Glutamatergic neuron (in vitro differentiated cells): Measurements from ENCODE around the gene DNASE2. TPM values are rescaled to one million over a fixed set of nuclear protein-coding genes. Genes with fewer than 3 reads are reported as not detected.
"Not testable (repeated sequence)": the region's sequence is repeated elsewhere in the genome, so short reads cannot be mapped to it uniquely, and the experiment has no call there.

Experiments used
- DNase-seq: peaks from one replicate; pipeline ENCODE4 v3.0.0; 2022
- H3K27ac Mint-ChIP-seq: one replicate; pipeline ENCODE4 v1.8.0; 2020; ENCODE audit warnings: mild to moderate bottlenecking, mixed read lengths, inconsistent platforms; ENCODE audit not compliant: unreplicated experiment
- H3K27me3 Mint-ChIP-seq: one replicate; pipeline ENCODE4 v1.8.0; 2020; ENCODE audit warnings: mild to moderate bottlenecking, moderate library complexity, mixed read lengths, inconsistent platforms; ENCODE audit not compliant: unreplicated experiment
- H3K36me3 Mint-ChIP-seq: one replicate; pipeline ENCODE4 v1.8.0; 2020; ENCODE audit warnings: mild to moderate bottlenecking, mixed read lengths, inconsistent platforms; ENCODE audit not compliant: unreplicated experiment
- H3K4me1 Mint-ChIP-seq: one replicate; pipeline ENCODE4 v1.8.0; 2020; ENCODE audit warnings: mild to moderate bottlenecking, low read depth, mixed read lengths, inconsistent platforms; ENCODE audit not compliant: unreplicated experiment
- H3K4me3 Mint-ChIP-seq: one replicate; pipeline ENCODE4 v1.8.0; 2020; ENCODE audit warnings: mild to moderate bottlenecking, mixed read lengths, inconsistent platforms; ENCODE audit not compliant: unreplicated experiment
- H3K9me3 Mint-ChIP-seq: one replicate; pipeline ENCODE4 v1.8.0; 2020; ENCODE audit warnings: mild to moderate bottlenecking, moderate library complexity, mixed read lengths, inconsistent platforms; ENCODE audit not compliant: unreplicated experiment
- total RNA-seq: library from RNA; stranded (reverse); fragmentation: NEBNext Ultra II Directional; extraction: Animal tissue kit (Norgen Biotek cat#: 25700); gene quantifications from one replicate; pipeline ENCODE4 v1.2.1, GENCODE V29; 2021; ENCODE audit not compliant: unreplicated experiment
- TF ChIP-seq, protein P1 (sequence below): fragments of 200-600 bp; sonication (generic); IDR thresholded peaks from one replicate; pipeline ENCODE4 v1.5.0; 2021; ENCODE audit not compliant: partially characterized antibody, unreplicated experiment

DNASE2 gene
- total RNA-seq, 1 donor from 2014 or later: 7.9 TPM

DNA sequence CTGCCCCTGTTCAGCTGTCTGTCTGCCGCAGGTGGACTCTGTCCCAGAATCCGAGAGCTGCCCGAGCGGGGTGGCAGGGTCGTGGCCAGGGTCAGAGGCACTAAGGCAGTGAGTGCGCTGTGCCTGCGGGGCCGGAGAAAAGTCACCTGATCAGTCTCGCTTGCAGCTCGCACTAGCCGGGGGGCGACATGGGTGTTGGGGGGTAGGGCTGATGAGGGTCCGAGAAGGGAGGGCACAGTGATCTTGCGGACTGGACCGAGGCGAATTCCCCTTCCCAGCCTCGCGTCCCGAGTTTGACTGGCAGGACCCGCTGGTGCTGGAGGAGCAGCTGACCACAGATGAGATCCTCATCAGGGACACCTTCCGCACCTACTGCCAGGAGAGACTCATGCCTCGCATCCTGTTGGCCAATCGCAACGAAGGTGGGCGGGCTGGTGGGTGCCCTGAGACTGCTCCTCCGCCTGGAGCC lies 10.3 kb upstream of the DNASE2 start:
- TF ChIP-seq, protein P1, sequence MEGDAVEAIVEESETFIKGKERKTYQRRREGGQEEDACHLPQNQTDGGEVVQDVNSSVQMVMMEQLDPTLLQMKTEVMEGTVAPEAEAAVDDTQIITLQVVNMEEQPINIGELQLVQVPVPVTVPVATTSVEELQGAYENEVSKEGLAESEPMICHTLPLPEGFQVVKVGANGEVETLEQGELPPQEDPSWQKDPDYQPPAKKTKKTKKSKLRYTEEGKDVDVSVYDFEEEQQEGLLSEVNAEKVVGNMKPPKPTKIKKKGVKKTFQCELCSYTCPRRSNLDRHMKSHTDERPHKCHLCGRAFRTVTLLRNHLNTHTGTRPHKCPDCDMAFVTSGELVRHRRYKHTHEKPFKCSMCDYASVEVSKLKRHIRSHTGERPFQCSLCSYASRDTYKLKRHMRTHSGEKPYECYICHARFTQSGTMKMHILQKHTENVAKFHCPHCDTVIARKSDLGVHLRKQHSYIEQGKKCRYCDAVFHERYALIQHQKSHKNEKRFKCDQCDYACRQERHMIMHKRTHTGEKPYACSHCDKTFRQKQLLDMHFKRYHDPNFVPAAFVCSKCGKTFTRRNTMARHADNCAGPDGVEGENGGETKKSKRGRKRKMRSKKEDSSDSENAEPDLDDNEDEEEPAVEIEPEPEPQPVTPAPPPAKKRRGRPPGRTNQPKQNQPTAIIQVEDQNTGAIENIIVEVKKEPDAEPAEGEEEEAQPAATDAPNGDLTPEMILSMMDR: no peak
- Mint-ChIP-seq H3K4me1 (peaks cover 2% of the 10 kb centered on the region), H3K36me3 (no peaks in the 10 kb centered on the region), H3K27me3 (peaks cover 16% of the 10 kb centered on the region), H3K9me3 (peaks cover 2% of the 10 kb centered on the region), H3K4me3 (peak overlapping the region; percentile 93), H3K27ac (peak overlapping the region; percentile 97)
- DNase-seq: no peak

DNA sequence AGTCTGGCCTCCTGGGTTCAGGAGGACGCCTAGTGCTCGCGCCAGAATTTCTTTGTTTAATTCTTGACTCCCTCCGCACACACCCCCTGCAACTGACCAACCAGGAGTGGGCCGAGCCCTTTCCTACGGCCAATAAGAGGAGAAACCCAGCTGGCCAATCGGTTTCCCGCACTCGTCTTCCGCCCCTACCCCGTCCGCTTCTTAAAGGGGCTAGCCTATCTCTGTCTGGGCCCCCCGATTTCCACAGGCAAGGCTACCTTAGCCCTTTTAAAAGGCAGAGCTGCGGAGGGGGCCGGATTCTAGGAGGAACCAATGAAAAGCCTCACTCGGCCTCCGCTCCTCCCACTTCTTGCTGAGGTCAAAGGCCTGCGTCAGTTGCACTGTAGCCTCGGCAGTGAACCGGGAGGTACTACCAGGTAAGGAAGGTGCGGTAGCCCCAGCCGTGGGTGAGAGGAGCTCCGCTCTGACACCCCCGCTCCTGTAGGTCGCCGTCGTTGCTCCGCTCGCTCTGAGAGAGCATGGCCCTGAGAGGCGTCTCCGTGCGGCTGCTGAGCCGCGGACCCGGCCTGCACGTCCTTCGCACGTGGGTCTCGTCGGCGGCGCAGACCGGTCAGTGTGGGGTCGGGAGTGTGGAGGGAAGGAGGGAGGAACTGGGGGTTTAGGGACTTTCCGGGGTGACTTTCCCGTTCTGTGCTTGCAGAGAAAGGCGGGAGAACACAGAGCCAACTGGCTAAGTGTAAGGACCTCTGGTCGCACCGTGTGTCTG lies 9.7 kb upstream of the DNASE2 start, which contains the start of gene GCDH:
TSS of gene GCDH (plus strand) at position 374 of the 766 bp plus-strand sequence. CDS start at position 519, 145 bp downstream.
- peaks cover 2% of the 10 kb centered on the region for H3K4me1 Mint-ChIP-seq
- no peaks in the 10 kb centered on the region for H3K36me3 Mint-ChIP-seq
- peak within 1 kb of the TSS; percentile 97 for H3K27ac Mint-ChIP-seq
- TF ChIP-seq, protein P1: no peak
- H3K4me3 Mint-ChIP-seq: peak within 1 kb of the TSS; percentile 93
- H3K27me3 Mint-ChIP-seq: peaks cover 19% of the 10 kb centered on the region
- peaks cover 5% of the 10 kb centered on the region for H3K9me3 Mint-ChIP-seq
- peak; percentile 94 for DNase-seq

DNA sequence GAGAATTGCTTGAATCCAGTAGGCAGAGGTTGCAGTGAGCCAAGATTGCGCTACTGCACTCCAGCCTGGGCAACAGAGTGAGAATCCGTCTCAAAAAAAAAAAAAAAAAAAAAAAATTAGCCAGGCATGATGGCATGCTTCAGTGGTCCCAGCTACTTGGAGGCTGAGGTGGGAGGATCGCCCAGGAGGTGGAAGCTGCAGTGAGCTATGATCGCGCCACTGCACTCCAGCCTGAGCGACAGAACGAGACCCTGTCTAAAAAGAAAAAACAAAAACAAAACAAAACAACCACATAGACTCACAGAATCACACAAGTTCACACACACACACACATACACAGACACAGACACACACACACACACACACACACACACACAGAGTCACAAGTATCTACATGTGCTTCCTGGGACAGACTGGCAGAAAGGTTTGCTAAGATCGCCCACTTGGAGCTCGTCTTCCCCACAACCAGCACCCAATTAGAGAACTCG lies 9.1 kb upstream of the DNASE2 start:
- H3K4me1 Mint-ChIP-seq, H3K9me3 Mint-ChIP-seq, H3K36me3 Mint-ChIP-seq, DNase-seq: not testable (repeated sequence)
- peaks cover 19% of the 10 kb centered on the region for H3K27me3 Mint-ChIP-seq
- peak overlapping the region; percentile 97 for H3K27ac Mint-ChIP-seq
- H3K4me3 Mint-ChIP-seq: peak overlapping the region; percentile 93

DNA sequence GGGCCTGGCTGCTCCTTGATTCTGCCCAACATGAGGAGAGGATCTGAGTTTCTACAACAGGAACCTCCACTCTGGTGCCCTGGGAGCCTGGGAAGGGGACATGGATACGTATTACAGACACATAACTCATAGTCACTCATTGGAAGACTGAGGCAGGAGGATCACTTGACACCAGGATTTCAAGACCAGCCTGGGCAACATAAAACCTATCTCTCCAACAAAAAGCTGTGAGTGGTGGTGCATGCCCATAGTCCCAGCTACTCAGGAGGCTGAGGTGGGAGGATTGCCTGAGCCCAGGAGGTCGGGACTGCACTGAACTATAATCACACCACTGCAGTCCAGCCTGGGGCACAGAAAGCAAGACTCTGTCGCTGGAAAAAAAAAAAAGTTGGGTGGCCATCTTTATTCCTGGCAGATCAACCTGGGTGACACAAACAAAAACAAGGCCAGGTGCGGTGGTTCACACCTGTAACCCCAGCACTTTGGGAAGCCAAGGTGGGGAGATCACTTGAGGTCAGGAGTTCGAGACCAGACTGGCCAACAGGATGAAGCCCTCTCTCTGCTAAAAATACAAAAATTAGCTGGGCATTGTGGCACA lies 6.9 kb upstream of the DNASE2 start:
- peaks cover 5% of the 10 kb centered on the region for H3K9me3 Mint-ChIP-seq
- H3K27me3 Mint-ChIP-seq: peaks cover 21% of the 10 kb centered on the region
- DNase-seq: no peak
- H3K4me1 Mint-ChIP-seq: peaks cover 2% of the 10 kb centered on the region
- TF ChIP-seq, protein P1: no peak
- H3K36me3 Mint-ChIP-seq: no peaks in the 10 kb centered on the region
- no peak overlapping the region for H3K27ac Mint-ChIP-seq
- H3K4me3 Mint-ChIP-seq: no peak overlapping the region

DNA sequence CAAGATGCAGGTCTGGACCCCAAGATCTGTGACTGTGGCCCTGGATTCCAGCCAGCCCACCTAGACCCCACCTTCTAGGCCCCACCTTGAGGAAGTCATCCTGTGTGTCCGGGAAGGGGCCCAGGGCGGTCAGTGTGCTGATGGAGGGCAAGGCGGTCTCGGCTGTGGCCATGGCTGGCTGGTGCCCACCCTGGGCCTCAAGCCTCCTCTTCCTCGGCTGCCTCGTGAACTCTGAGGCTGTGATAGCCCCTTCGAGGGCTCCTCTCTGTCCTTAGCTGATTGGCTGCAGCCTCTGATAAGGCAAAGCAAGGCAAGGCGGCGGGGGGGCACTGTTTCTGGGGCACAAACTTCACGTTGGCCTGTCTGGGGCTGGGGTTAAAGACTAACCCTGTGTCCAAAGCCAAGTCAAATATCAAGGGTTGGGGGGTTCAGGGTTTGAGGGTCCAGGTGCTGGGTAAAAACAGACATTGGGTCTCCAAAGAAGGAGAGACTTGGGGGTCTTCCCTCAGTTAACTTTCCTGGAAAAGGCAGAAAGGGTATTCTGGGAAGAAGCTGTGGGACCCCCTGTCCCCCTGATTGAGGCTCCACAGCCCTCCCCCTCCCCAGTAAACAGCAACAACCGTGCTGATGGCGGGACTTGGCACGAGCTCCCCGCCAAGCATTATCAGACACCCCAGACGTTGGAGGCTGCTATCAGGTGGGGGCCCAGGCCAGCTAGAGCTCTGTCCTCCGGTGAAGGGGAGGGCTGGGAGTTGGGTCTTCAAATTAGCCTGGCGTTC lies 5.9 kb upstream of the DNASE2 start, which contains the start of gene KLF1:
TSS of gene KLF1 (minus strand) at position 233 of the 779 bp plus-strand sequence. CDS start at position 172, 61 bp downstream.
- peak within 1 kb of the TSS; percentile 53 for H3K27ac Mint-ChIP-seq
- TF ChIP-seq, protein P1: no peak
- H3K4me1 Mint-ChIP-seq: peaks cover 2% of the 10 kb centered on the region
- peaks cover 5% of the 10 kb centered on the region for H3K9me3 Mint-ChIP-seq
- H3K27me3 Mint-ChIP-seq: peaks cover 24% of the 10 kb centered on the region
- H3K4me3 Mint-ChIP-seq: peak within 1 kb of the TSS; percentile 69
- no peak for DNase-seq
- H3K36me3 Mint-ChIP-seq: no peaks in the 10 kb centered on the region
